Hepatocyte (in vitro differentiated cells): ENCODE data around the gene ZC3H12D. TPM values are rescaled to one million over a fixed set of nuclear protein-coding genes. Genes with fewer than 3 reads are reported as not detected.

ENCODE experiments used
- DNase-seq: peaks from one replicate; pipeline ENCODE4 v3.0.0-alpha.2; 2016; ENCODE audit warnings: low spot score
- H2AFZ ChIP-seq: fragments of 200-600 bp; sonication (generic); 2 replicates; pipeline ENCODE4 v1.6.0; 2016; ENCODE audit warnings: antibody characterized with exemption, mild to moderate bottlenecking
- H3K27ac ChIP-seq: fragments of 200-600 bp; sonication (generic); 2 replicates; pipeline ENCODE4 v1.5.1; 2016; ENCODE audit warnings: mild to moderate bottlenecking
- H3K27me3 ChIP-seq: fragments of 200-600 bp; sonication (generic); 2 replicates; pipeline ENCODE4 v1.6.1; 2016
- H3K36me3 ChIP-seq: fragments of 200-600 bp; sonication (generic); replicated peaks from 2 replicates; pipeline ENCODE4 v1.5.1; 2016; ENCODE audit warnings: low read depth; ENCODE audit not compliant: insufficient read depth
- H3K4me1 ChIP-seq: fragments of 200-600 bp; sonication (generic); 2 replicates; pipeline ENCODE4 v1.5.1; 2016; ENCODE audit warnings: mild to moderate bottlenecking, moderate library complexity; ENCODE audit not compliant: insufficient read depth
- H3K4me2 ChIP-seq: fragments of 200-600 bp; sonication (generic); 2 replicates; pipeline ENCODE4 v1.6.0; 2016
- H3K4me3 ChIP-seq: fragments of 200-600 bp; sonication (generic); 2 replicates; pipeline ENCODE4 v1.5.1; 2016; ENCODE audit warnings: mild to moderate bottlenecking
- H3K79me2 ChIP-seq: fragments of 200-600 bp; sonication (generic); 2 replicates; pipeline ENCODE4 v1.6.0; 2017; ENCODE audit warnings: mild to moderate bottlenecking
- H3K9me2 ChIP-seq: fragments of 200-600 bp; sonication (generic); replicated peaks from 2 replicates; pipeline ENCODE4 v1.6.0; 2017; ENCODE audit warnings: mild to moderate bottlenecking; ENCODE audit not compliant: insufficient read depth
- H3K9me3 ChIP-seq: fragments of 200-600 bp; sonication (generic); 2 replicates; pipeline ENCODE4 v1.5.1; 2016; ENCODE audit warnings: low read depth, mild to moderate bottlenecking
- H4K20me1 ChIP-seq: fragments of 200-600 bp; sonication (generic); 2 replicates; pipeline ENCODE4 v1.6.0; 2016; ENCODE audit warnings: mild to moderate bottlenecking; ENCODE audit not compliant: insufficient read depth, poor library complexity, severe bottlenecking
- CTCF ChIP-seq: fragments of 200-600 bp; sonication (generic); IDR thresholded peaks from 2 replicates; pipeline ENCODE4 v1.5.1; 2016; ENCODE audit warnings: antibody characterized with exemption, mild to moderate bottlenecking; ENCODE audit not compliant: poor library complexity
- EZH2 ChIP-seq: fragments of 200-600 bp; sonication (generic); IDR thresholded peaks from 2 replicates; pipeline ENCODE4 v1.6.1; 2016; ENCODE audit warnings: antibody characterized with exemption, mild to moderate bottlenecking, borderline replicate concordance
- EZH2phosphoT487 ChIP-seq: fragments of 200-600 bp; sonication (generic); IDR thresholded peaks from one replicate; pipeline ENCODE4 v1.6.1; 2018; ENCODE audit warnings: antibody characterized with exemption, mild to moderate bottlenecking, low read depth, moderate library complexity; ENCODE audit not compliant: unreplicated experiment, severe bottlenecking
- whole genome bisulfite sequencing: methylation state at CpG from one replicate; pipeline ENCODE4 v1.1.6; 2016; ENCODE audit warnings: low lambda C conversion rate; ENCODE audit errors: missing lambda C conversion rate; 5-methylcytosine and 5-hydroxymethylcytosine counted together
- polyA plus RNA-seq: library from polyadenylated mRNA; unstranded; fragments of >200 nt; fragmentation: Nextera tagmentation; extraction: Ambion mirVana; gene quantifications from 2 replicates; pipeline ENCODE4 v1.2.1, GENCODE V29; 2016
- total RNA-seq: library from RNA; depleted of rRNA; stranded (reverse); fragments of >200 nt; gene quantifications from 2 replicates; pipeline ENCODE4 v1.2.3, GENCODE V29; 2014

Gene ZC3H12D
- total and polyA plus RNA-seq, 2 experiments from 2014 or later, result 0.06 to 0.50 TPM

- no peaks in the 10 kb centered on the region for H3K9me3 ChIP-seq
- no peaks in the 10 kb centered on the region for H4K20me1 ChIP-seq
- H3K79me2 ChIP-seq, result no peaks in the 10 kb centered on the region
- H3K4me3 ChIP-seq, result peak overlapping the region; percentile 42
- peak overlapping the region; percentile 88 for H2AFZ ChIP-seq
- WGBS, result 10% methylated on average over 65 of the region's 89 CpGs
- TF ChIP-seq EZH2phosphoT487, result no peak
- no peak for TF ChIP-seq EZH2
- TF ChIP-seq CTCF, result no peak
- no peaks in the 10 kb centered on the region for H3K36me3 ChIP-seq
- no peak overlapping the region for H3K27ac ChIP-seq
- peaks cover 27% of the 10 kb centered on the region for H3K4me1 ChIP-seq
- H3K9me2 ChIP-seq, result no peaks in the 10 kb centered on the region
- H3K27me3 ChIP-seq, result no peaks in the 10 kb centered on the region
- DNase-seq, result peak; percentile 48
- peak overlapping the region; percentile 97 for H3K4me2 ChIP-seq
Observed at GRCh38 chr6:149450679-149451375, 34.0 kb downstream of the ZC3H12D start.

GRCh38 chr6:149449831-149450678, 34.8 kb downstream of the ZC3H12D start:
- H3K4me3 ChIP-seq, result no peak overlapping the region
- H3K4me2 ChIP-seq, result peak overlapping the region; percentile 97
- no peaks in the 10 kb centered on the region for H3K9me3 ChIP-seq
- H3K27ac ChIP-seq, result no peak overlapping the region
- H3K36me3 ChIP-seq, result no peaks in the 10 kb centered on the region
- WGBS, result 91% methylated on average over 14 of the region's 14 CpGs
- TF ChIP-seq EZH2phosphoT487, result no peak
- no peak for TF ChIP-seq EZH2
- no peak for TF ChIP-seq CTCF
- no peaks in the 10 kb centered on the region for H3K79me2 ChIP-seq
- H3K4me1 ChIP-seq, result peaks cover 27% of the 10 kb centered on the region
- H2AFZ ChIP-seq, result peak overlapping the region; percentile 88
- DNase-seq, result no peak
- no peaks in the 10 kb centered on the region for H4K20me1 ChIP-seq
- no peaks in the 10 kb centered on the region for H3K27me3 ChIP-seq
- H3K9me2 ChIP-seq, result no peaks in the 10 kb centered on the region

GRCh38 chr6:149448821-149449453, 35.9 kb downstream of the ZC3H12D start:
- no peaks in the 10 kb centered on the region for H3K27me3 ChIP-seq
- no peaks in the 10 kb centered on the region for H3K79me2 ChIP-seq
- H3K4me3 ChIP-seq, result no peak overlapping the region
- H3K4me2 ChIP-seq, result no peak overlapping the region
- TF ChIP-seq CTCF (no peak), EZH2 (no peak), EZH2phosphoT487 (no peak)
- H3K9me3 ChIP-seq, result no peaks in the 10 kb centered on the region
- H3K4me1 ChIP-seq, result peaks cover 18% of the 10 kb centered on the region
- H3K36me3 ChIP-seq, result no peaks in the 10 kb centered on the region
- WGBS, result 93% methylated on average over 5 of the region's 5 CpGs
- no peak overlapping the region for H2AFZ ChIP-seq
- H3K27ac ChIP-seq, result no peak overlapping the region
- no peaks in the 10 kb centered on the region for H4K20me1 ChIP-seq
- H3K9me2 ChIP-seq, result no peaks in the 10 kb centered on the region
- DNase-seq, result no peak
